M059J (cell line): ENCODE data around the gene NFASC. TPM values are rescaled to one million over a fixed set of nuclear protein-coding genes. Genes with fewer than 3 reads are reported as not detected.

Experiments
- DNase-seq: peaks from one replicate; pipeline ENCODE4 v3.0.0-alpha.2; 2012; ENCODE audit warnings: low read depth
- total RNA-seq: library from RNA; depleted of rRNA; stranded (reverse); fragments of >200 nt; shearing (Covaris generic); gene quantifications from 2 replicates; pipeline ENCODE4 v1.2.3, GENCODE V29; 2014; rRNA removed

Gene NFASC
- total RNA-seq, 1 experiment from 2014 or later = 24.1 TPM

GRCh38 chr1:205061227-205061626 is 190.6 kb downstream of the NFASC start:
- no peak for DNase-seq

- peak; percentile 69 for DNase-seq
Observed at GRCh38 chr1:205061665-205062069, 191.0 kb downstream of the NFASC start.

DNA sequence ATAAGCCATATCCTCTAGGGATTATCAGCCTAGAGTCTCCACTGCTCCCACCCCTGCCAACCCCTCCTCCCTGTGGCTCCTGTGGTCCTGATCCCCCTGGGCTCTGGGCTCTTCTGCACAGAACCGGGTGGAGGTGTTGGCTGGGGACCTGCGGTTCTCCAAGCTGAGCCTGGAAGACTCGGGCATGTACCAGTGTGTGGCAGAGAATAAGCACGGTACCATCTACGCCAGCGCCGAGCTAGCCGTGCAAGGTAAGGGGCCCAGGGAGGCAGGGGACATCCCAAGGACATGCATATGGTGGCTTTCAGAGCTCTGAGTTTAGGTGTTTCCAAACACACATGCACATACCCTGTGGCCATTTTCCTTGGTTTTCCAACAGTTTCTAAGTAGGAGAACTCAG is 191.7 kb downstream of the NFASC start:
- DNase-seq = no peak

- no peak for DNase-seq
Observed at GRCh38 chr1:205062895-205063294, 192.2 kb downstream of the NFASC start.

GRCh38 chr1:205064301-205064700 is 193.6 kb downstream of the NFASC start:
- DNase-seq = no peak

- no peak for DNase-seq
Observed at GRCh38 chr1:205064741-205065316, 194.2 kb downstream of the NFASC start.

DNA sequence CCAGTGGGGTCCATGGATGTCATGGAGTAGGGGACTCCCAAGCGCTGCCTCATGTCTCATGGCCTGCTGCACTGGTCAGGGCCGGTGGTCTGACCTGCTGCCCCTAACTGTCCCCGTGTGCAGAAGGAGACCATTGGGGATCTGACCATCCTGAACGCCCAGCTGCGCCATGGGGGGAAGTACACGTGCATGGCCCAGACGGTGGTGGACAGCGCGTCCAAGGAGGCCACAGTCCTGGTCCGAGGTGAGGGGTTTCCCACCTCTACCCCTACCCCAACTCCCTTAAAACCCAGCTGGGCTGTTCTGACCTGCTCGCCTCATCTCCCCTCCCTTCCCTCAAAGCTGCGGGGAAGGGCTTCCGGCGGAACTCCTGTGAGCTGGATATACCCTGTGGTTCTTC is 195.0 kb downstream of the NFASC start:
- no peak for DNase-seq

GRCh38 chr1:205066141-205066818 is 195.6 kb downstream of the NFASC start:
- peak; percentile 25 for DNase-seq

DNA sequence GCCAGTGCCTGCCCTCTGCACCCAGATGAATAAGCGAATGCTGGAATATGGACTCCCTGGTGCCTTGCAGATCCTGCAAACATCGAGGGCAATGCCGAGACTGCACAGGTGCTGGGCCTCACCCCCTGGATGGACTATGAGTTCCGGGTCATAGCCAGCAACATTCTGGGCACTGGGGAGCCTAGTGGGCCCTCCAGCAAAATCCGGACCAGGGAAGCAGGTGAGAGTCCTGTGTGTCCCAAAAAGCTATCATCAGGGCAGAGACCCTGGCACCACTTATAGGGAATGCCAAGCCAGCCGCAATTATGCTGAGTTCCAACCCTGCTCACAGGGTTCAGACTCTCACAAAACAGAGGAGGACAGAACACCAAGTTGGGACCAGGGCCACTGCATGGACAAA is 196.4 kb downstream of the NFASC start:
- DNase-seq = no peak

DNA sequence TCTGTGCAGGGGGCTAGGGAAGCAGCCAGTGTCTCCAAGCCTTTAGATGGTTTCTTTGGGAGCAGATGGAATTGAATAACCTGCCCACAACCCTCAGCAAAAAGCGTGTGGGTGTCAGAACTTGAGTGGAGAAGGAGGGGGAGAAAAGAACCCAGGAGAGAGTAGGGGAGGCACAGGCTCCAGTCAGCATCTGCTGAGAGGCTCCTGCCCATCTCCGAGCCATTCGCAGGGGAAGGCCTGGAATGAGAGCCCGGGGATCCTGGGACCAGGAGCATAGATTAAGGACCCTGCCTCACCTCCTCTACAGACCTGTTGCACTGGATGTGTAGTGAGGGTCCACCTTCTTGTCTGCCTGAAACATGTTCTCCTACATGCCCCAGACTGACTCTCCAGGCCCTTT is 197.3 kb downstream of the NFASC start:
- DNase-seq = no peak

DNA sequence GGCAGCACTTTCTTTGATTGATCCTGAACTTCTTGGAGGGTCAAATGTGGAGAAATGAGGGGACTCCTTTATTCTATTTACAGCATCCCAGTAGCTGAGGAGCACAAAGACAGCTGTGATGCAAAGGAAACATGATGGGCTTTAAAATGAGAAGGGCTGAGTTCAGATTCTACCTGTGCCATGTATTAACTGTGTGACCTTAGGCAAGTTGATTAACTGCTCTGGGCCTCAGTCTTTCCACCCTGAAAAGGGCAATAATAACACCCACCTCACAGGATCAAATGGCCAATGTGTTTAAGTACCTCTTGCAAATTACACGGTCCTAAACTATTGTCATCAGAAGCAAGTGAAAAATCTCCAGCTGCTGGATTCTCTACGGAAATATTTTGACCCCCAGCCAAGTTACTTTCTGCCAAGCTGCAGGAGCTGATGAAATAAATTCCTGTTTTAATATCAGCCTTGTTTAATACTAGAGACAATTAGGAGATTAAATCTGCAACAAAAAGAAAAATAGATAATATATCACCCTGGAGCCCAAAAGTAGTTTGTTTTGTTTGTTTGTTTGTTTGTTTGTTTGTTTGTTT is 197.9 kb downstream of the NFASC start:
- DNase-seq = no peak

DNA sequence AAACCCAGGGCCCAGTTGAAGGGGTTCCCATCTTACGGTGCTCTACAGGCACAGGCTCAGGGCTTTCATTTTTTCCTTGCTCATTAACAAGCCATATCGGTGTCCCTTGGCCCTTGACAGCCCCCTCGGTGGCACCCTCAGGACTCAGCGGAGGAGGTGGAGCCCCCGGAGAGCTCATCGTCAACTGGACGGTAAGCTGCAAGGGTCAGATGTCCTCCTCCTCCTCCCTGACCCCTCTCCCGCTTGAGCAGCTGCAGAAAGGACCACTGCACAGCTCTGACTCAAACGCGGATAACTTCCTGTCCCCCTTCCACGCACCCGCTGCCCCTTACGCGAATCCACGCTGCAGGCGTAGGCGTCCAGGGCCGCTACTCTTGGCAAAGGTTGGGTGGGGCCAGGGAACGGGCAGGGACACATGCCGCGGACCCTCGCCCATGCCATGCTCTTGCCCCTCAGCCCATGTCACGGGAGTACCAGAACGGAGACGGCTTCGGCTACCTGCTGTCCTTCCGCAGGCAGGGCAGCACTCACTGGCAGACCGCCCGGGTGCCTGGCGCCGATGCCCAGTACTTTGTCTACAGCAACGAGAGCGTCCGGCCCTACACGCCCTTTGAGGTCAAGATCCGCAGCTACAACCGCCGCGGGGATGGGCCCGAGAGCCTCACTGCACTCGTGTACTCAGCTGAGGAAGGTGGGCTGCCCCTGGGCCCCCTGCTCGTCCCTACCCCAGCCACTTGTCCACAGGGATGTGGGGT is 198.9 kb downstream of the NFASC start:
- no peak for DNase-seq

DNA sequence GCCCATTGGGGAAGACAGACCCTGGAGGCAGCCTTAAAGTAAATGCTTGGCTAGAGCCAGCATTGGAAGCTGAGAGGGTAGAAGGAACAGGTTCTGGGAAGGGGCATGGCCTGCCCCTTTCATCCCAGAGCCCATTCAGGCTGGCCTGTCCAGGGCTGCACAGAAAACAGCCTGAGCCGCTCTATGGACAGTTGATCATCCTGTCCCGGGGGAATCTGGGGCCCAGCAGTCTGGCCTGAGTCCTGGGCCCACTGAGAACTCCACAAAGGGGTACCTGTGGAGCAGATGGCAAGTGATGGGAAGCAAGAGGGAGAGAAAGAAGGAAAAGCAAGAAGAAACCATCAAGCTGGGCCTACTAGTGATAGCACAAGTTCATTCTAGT is 200.4 kb downstream of the NFASC start:
- DNase-seq = no peak

GRCh38 chr1:205071801-205072200 is 201.1 kb downstream of the NFASC start:
- DNase-seq = no peak

GRCh38 chr1:205072286-205072685 is 201.6 kb downstream of the NFASC start:
- DNase-seq = no peak

Other genes starting within 250 kb of the NFASC start
- 0.02 TPM in 1 of 2 replicates, not detected in the other for gene LRRN2, start 185.1 kb upstream of the NFASC start, total RNA-seq
- gene CNTN2, start 172.3 kb downstream of the NFASC start, total RNA-seq = not detected in 2 replicates
- 0.22 TPM in 2 replicates for gene TMEM81, start 213.6 kb downstream of the NFASC start, total RNA-seq